Measurements from ENCODE around the gene SERINC2.

GRCh38 chr1:31382379-31382989, 30.5 kb upstream of the SERINC2 start:
- TF ChIP-seq MAX (IDR thresholded peaks at IDR 0.05) (no peak), ZBTB33 (IDR thresholded peaks at IDR 0.05) (no peak), TAF1 (conservative IDR thresholded peaks at IDR 0.05) (no peak), GABPA (IDR thresholded peaks at IDR 0.05 in 1 of 2, conservative IDR thresholded peaks at IDR 0.05 in 1 of 2) (no peak), ATF3 (IDR thresholded peaks at IDR 0.05) (no peak), REST (IDR thresholded peaks at IDR 0.05) (no peak), RAD21 (IDR thresholded peaks at IDR 0.05) (no peak), YY1 (IDR thresholded peaks at IDR 0.05) (no peak), HNF4A (conservative IDR thresholded peaks at IDR 0.05) (no peak), EGR1 (IDR thresholded peaks at IDR 0.05; ENCODE audit: low read depth in 2 of 2) (no peak), SP1 (IDR thresholded peaks at IDR 0.05) (no peak), RXRA (IDR thresholded peaks at IDR 0.05) (no peak)
- TF ChIP-seq, protein P1, sequence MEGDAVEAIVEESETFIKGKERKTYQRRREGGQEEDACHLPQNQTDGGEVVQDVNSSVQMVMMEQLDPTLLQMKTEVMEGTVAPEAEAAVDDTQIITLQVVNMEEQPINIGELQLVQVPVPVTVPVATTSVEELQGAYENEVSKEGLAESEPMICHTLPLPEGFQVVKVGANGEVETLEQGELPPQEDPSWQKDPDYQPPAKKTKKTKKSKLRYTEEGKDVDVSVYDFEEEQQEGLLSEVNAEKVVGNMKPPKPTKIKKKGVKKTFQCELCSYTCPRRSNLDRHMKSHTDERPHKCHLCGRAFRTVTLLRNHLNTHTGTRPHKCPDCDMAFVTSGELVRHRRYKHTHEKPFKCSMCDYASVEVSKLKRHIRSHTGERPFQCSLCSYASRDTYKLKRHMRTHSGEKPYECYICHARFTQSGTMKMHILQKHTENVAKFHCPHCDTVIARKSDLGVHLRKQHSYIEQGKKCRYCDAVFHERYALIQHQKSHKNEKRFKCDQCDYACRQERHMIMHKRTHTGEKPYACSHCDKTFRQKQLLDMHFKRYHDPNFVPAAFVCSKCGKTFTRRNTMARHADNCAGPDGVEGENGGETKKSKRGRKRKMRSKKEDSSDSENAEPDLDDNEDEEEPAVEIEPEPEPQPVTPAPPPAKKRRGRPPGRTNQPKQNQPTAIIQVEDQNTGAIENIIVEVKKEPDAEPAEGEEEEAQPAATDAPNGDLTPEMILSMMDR (IDR thresholded peaks at IDR 0.05; ENCODE audit: low read depth, low read length, missing input control) = no peak

All from liver (tissue), 3 donors.